Right lobe of liver (tissue), 6 donors: Measurements from ENCODE around the gene PRRT1. TPM values are rescaled to one million over a fixed set of nuclear protein-coding genes. Genes with fewer than 3 reads are reported as not detected.

Experiments used
- ATAC-seq, 4 donors: fragments of 200-7000 bp; cut with Tn5 transposase; one replicate each; pipeline ENCODE4 v1.9.1; 2020; ENCODE audit warnings: mild to moderate bottlenecking in 4 of 4, moderate library complexity in 4 of 4
- DNase-seq, 3 donors: peaks; one replicate each; pipeline ENCODE4 v3.0.0-alpha.2; 2020
- H3K27ac ChIP-seq, 3 donors: fragments of 200-600 bp; one replicate each; pipeline ENCODE4 v1.8.0; 2022
- H3K27me3 ChIP-seq, 2 donors: fragments of 200-600 bp; one replicate each; pipeline ENCODE4 v1.8.0; 2022
- H3K36me3 ChIP-seq, 4 donors: fragments of 200-600 bp; sonication (generic) in 1 of 4; one replicate each; pipeline versions ENCODE4 v1.5.1 to v1.8.0; 2017 to 2022; ENCODE audit warnings: control low read depth in 1 of 4
- H3K4me1 ChIP-seq, 4 donors: fragments of 200-600 bp; sonication (generic) in 1 of 4; one replicate each; pipeline versions ENCODE4 v1.5.1 to v1.8.0; 2017 to 2022; ENCODE audit warnings: control low read depth in 1 of 4
- H3K4me3 ChIP-seq, 3 donors: fragments of 200-600 bp; one replicate each; pipeline ENCODE4 v1.8.0; 2022
- H3K9me3 ChIP-seq, 4 donors: fragments of 200-600 bp; sonication (generic) in 1 of 4; one replicate each; pipeline versions ENCODE4 v1.5.1 to v1.8.0; 2017 to 2022; ENCODE audit warnings: control low read depth in 1 of 4
- POLR2A ChIP-seq: fragments of 450-650 bp; IDR thresholded peaks from one replicate; pipeline ENCODE4 v1.6.1; 2017; ENCODE audit warnings: antibody characterized with exemption, mild to moderate bottlenecking
- WGBS: methylation state at CpG from one replicate; pipeline ENCODE4 v1.1.6; 2018; ENCODE audit warnings: low coverage, low lambda C conversion rate; ENCODE audit not compliant: insufficient coverage; ENCODE audit errors: missing lambda C conversion rate; 5-methylcytosine and 5-hydroxymethylcytosine counted together
- intact Hi-C, 2 donors: fragments of 100-400 bp; cut with DNase I; formaldehyde crosslinking; loops; one replicate each; pipeline versions ENCODE4 v1.11.2 to v1.14.1; 2022
- total RNA-seq, 6 experiments: library from RNA; depleted of rRNA in 2 of 6; stranded (reverse); fragments of >200 nt in 2 of 6; fragmentation: NEBNext Ultra II Directional in 3 of 6; extraction: Animal tissue kit (Norgen Biotek cat#: 25700) in 3 of 6; gene quantifications; one replicate each; pipeline versions ENCODE4 v1.1.0 to v1.2.4, GENCODE V29; 2016 to 2023
- TF ChIP-seq, protein P1 (sequence below), 4 donors: fragments of 200-600 bp in 3 of 4; fragments of 450-650 bp in 1 of 4; IDR thresholded peaks; one replicate each; pipeline versions ENCODE4 v1.5.1 to v1.8.0; 2016 to 2022; ENCODE audit warnings: antibody characterized with exemption in 4 of 4, mild to moderate bottlenecking in 2 of 4
- donor health status: DM: no; HTN: yes; CAD: no.
- donor health status: DM: no; HTN: no; CAD: no.
- donor health status: DM: no; HTN: no; CAD: no.
- donor health status: DM: no; HTN: yes; CAD: no.
- donor health status: DM: no; HTN: yes; CAD: no.

PRRT1 gene
- total RNA-seq, 6 experiments from 2014 or later = 0.13 to 0.29 (median 0.24) TPM; not detected in 2

DNA sequence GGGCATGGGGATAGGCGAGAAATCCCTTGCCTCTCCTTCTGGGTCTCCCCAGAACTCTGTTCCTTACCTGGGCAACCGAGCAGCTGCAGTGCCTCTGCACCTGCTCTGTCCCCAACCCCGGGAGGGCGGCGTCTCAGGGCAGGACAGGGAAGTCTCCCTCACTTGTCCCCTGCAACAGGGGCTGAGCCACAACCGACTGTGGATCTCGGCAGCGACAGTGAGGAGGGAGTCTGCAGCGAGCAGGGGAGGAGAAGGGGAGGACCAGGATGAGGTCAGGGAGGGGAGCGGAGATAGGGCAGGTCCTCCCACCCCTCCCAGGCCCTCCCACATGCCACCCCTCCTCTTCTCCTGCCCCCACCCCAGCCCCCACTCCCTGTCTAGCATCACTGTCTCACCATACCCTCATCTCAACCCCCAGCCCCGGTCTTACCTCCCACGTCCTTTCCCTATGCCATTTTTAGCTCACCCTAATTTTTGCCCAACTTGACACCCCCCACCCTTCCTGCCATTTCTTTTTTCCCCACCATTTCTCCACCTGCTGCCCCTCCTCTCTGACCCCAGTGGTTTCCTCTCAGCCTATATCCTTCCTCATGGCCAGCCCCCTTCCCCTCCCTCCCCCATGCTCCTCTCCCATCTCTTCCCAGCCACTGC is 42.5 kb downstream of the PRRT1 start, which contains the start of gene TNXB:
TSS of gene TNXB (minus strand) at position 225 of the 651 bp plus-strand sequence. CDS start 11,140 bp downstream, outside the sequence.
- DNase-seq (no peak), ATAC-seq (peak in 1 of 4 donors; percentile 3)
- Histone ChIP-seq H3K36me3 (no peaks in the 10 kb centered on the region), H3K9me3 (no peaks in the 10 kb centered on the region), H3K4me3 (peak within 1 kb of the TSS; percentile 1 to 21 (median 16)), H3K27ac (peak within 1 kb of the TSS in 2 of 3 donors; percentile 11 to 36), H3K27me3 (no peaks in the 10 kb centered on the region), H3K4me1 (peaks cover 0 to 7% (median 0%) of the 10 kb centered on the region in 4 donors)
- intact Hi-C loops = no loop called here
- TF ChIP-seq, protein P1, sequence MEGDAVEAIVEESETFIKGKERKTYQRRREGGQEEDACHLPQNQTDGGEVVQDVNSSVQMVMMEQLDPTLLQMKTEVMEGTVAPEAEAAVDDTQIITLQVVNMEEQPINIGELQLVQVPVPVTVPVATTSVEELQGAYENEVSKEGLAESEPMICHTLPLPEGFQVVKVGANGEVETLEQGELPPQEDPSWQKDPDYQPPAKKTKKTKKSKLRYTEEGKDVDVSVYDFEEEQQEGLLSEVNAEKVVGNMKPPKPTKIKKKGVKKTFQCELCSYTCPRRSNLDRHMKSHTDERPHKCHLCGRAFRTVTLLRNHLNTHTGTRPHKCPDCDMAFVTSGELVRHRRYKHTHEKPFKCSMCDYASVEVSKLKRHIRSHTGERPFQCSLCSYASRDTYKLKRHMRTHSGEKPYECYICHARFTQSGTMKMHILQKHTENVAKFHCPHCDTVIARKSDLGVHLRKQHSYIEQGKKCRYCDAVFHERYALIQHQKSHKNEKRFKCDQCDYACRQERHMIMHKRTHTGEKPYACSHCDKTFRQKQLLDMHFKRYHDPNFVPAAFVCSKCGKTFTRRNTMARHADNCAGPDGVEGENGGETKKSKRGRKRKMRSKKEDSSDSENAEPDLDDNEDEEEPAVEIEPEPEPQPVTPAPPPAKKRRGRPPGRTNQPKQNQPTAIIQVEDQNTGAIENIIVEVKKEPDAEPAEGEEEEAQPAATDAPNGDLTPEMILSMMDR (IDR thresholded peaks at IDR 0.05) = no peak
- TF ChIP-seq POLR2A = no peak
- 15% methylated on average over 7 of the region's 12 CpGs for WGBS

DNA sequence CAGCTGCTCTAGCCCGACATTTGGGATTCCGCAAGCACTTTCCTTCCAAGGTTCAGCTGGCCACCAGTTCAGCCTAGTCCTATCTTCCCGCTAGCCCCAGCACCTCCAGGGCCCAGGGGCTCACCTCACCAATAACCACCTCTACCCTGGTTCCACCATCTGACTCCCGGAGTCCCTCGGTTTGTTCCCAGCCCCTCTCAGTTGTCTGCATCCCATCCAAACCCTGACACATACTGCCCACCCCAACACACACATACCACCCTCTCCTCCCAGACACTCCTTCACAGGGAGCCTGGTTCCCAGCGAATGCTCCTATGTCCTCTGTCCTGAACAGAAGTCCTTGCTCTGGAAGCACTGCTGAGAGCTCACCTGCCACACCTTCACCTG is 43.0 kb downstream of the PRRT1 start:
- no peak for ATAC-seq
- H3K9me3 ChIP-seq = no peaks in the 10 kb centered on the region
- no peaks in the 10 kb centered on the region for H3K27me3 ChIP-seq
- peak overlapping the region in 2 of 3 donors; percentile 11 to 36 for H3K27ac ChIP-seq
- peaks cover 0 to 7% (median 0%) of the 10 kb centered on the region in 4 donors for H3K4me1 ChIP-seq
- no peak for DNase-seq
- peak overlapping the region; percentile 1 to 21 (median 16) for H3K4me3 ChIP-seq
- H3K36me3 ChIP-seq = no peaks in the 10 kb centered on the region
- intact Hi-C loops = no loop called here
- 23% methylated on average over 6 of the region's 6 CpGs for WGBS
- TF ChIP-seq, protein P1 (IDR thresholded peaks at IDR 0.05) = no peak
- no peak for TF ChIP-seq POLR2A

- Histone ChIP-seq H3K36me3 (no peaks in the 10 kb centered on the region), H3K27me3 (no peaks in the 10 kb centered on the region), H3K9me3 (no peaks in the 10 kb centered on the region), H3K4me3 (peak overlapping the region; percentile 1 to 21 (median 16)), H3K27ac (peak overlapping the region in 2 of 3 donors; percentile 11 to 36), H3K4me1 (peaks cover 0 to 7% (median 0%) of the 10 kb centered on the region in 4 donors)
- no peak for DNase-seq
- intact Hi-C loops = no loop called here
- 13% methylated on average over 13 of the region's 15 CpGs for whole genome bisulfite sequencing
- ATAC-seq = peak; percentile 35 to 52 (median 45)
- TF ChIP-seq POLR2A = no peak
- TF ChIP-seq, protein P1 (IDR thresholded peaks at IDR 0.05) = no peak
These were observed 43.6 kb downstream of the PRRT1 start for GRCh38 chr6:32108094-32108627.

GRCh38 chr6:32107406-32107805 is 44.3 kb downstream of the PRRT1 start:
- H3K27ac ChIP-seq = peak overlapping the region in 1 of 3 donors; percentile 36
- WGBS = no CpG with 5 or more reads among the region's 1 CpG
- H3K4me1 ChIP-seq = peaks cover 0 to 7% (median 0%) of the 10 kb centered on the region in 4 donors
- H3K36me3 ChIP-seq = no peaks in the 10 kb centered on the region
- intact Hi-C loops = no loop called here
- no peak for ATAC-seq
- H3K9me3 ChIP-seq = no peaks in the 10 kb centered on the region
- no peaks in the 10 kb centered on the region for H3K27me3 ChIP-seq
- H3K4me3 ChIP-seq = no peak overlapping the region
- DNase-seq = no peak
- TF ChIP-seq, protein P1 (IDR thresholded peaks at IDR 0.05) = no peak
- TF ChIP-seq POLR2A = no peak
